Activated CD4-positive, alpha-beta T cell treated with anti-CD3 and anti-CD28 coated beads, Interleukin-2, amount 50 U/mL, for 4 hours (primary cell): ENCODE measurements around the gene SSUH2.
"Not testable (repeated sequence)": the region's sequence is repeated elsewhere in the genome, so short reads cannot be mapped to it uniquely, and the experiment has no call there.

Experiments
- DNase-seq, 2 experiments: peaks; one replicate each; pipeline ENCODE4 v3.0.0-alpha.2; 2020

Gene SSUH2

GRCh38 chr3:8608041-8608790 is 36.4 kb downstream of the SSUH2 start:
- DNase-seq, result no peak

DNA sequence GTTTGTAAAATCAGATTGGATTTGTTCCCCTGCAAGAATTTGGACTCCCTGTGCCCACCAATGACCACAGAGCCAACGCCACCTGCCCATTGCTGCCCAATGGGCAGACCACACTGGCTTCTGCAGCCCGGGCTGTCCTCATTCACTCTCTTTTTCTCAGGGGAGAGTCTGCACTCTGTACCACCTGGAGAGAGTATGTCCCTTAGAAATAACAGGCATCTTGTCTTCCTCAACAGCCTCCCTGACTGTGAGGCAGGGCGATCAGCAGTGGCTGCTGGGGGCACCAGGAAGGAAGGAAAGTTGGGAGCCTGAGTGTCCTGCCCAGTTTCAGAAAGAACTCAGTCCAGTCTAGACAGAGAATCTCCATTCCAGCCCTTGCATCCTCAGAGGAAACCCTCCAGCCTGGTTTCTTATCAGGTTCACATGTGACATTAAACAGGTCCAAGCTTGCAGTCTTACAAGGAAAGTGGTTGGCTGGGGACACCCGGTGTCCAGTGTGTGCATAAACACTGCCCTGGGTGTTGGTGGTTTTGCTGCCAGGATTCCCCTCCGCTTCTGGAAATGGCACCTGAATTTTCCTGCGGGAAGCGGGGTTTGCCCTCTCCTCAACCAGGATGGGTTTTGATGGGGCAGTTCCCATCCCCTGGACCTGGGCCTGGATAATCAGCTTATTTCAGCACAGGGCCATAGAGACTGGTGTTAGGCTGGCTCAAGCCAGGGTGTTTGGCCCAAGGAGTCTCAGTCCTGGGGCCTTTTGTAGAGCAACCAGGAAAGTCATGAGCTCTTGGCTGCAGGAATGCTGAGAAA is 37.2 kb downstream of the SSUH2 start:
- no peak for DNase-seq

DNA sequence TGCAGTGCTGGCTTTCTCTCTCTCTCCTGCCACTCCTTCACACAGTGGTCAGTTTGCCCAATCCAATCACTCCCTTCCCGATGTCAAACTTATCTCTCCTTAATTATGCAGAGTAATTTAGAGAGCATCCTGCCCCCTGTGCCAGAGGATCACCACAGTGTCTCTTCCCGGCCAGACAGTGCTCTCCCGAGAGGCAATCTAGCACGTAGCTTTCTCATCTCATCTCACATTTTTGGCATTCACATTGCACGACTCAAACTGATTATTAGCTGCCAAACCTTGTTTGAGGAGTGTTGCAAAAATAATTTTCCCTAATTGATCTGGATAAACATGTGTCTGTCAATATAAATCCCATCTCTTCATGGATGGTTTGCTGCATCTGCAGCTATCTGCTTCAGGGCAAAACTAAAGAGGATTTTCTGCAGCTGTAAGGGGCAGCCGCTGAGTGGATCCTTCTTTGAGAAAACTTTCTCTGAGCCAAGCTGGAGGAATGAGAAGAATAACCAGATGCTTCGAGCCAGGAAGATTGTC is 37.8 kb downstream of the SSUH2 start:
- no peak for DNase-seq

DNA sequence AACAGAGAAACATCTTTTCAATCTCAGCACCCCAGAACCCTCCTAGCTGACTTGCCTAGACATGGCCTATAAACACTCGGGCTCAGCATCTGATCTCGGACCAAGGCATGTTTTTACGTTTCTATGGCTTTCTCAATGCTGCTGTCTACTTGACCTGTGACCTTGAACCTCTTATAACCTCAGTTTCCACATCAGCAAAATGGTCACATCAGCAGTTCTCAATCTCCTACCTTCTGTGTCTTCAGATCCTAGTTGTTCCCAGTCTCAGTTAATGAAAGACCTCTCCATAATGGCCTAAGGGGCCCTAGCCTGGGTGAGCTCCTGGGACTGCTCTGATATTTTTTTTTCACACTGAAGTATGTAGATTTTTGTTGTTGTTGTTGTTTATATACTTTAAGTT is 39.6 kb downstream of the SSUH2 start:
- DNase-seq, result no peak

DNA sequence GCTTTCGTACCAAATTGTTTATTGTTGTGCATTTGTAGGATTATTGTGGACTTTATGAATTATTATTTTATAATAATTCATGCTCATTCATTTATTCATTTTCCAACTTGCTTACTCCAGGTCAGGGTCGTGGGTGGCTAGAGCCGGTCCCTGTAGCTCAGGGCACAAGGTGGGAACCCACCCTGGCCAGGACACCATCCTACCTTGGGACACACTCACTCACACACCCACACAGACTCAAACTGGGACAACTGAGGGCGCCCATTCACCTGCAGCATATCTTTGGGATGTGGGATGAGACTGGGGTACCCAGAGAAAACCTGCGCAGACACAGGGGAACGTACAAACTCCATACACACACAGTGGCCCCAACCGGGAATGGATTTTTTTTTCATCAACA is 40.6 kb downstream of the SSUH2 start:
- no peak for DNase-seq

DNA sequence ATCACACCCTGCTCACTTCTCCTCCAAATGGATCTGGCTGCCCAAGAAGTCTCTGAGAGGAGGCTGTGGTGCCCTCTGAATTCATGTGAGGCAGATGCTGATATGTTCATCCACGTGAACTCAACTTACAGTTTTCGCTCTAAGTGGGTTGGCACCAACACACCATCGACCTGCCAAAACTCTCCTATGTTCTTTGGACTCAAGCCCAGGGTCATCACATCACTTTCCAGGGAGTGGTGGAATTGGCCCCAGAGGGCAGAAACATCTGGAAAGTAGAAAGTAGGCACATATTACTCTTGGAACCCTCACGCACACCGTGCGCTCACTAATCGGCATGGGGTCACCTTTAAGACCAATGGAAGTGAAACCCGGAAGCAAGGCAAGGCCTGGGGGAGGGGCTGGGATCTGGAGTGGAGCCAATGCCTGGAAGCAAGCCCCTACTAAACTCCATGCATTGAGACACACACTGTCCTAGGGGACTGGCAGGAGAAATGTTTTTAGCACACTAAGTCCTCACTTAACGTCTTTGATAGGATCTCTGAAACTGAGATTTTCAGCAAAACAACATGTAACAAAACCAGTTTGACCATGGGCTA is 41.4 kb downstream of the SSUH2 start:
- no peak for DNase-seq

DNA sequence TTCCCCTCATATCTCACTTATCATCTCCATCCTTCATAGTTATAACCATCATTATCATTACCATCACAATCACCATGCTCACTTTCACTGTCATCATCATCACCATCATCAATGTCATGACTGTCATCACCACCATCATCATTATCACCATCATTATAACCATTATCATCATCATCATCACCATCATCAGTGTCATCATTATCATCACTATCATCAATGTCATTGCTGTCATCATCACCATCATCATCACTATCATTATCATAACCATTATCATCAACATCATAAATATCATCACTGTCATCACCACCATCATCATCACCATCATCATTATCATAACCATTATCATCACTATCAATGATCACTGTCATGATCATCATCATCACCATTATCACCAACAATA is 44.1 kb downstream of the SSUH2 start:
- no peak for DNase-seq

DNA sequence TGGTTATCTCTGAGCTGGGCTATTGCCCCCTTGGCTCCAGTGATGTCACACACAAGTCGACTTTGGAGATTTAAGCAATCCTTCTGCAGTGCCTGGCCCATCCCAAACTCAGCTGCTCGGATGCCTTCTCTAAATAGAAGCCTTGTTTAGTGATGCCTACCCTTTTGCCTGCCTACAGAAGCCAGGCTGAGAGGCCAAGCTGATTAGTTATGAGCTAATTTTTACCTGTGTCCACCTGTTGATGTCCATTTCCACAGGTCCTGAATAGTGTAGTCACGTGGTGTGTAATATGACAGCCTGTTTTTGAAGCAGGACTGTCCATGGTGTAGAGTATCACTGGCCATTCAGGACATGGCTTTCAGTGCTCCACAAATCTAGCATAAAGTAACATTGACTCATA is 45.5 kb downstream of the SSUH2 start:
- no peak for DNase-seq

GRCh38 chr3:8597219-8597853 is 47.3 kb downstream of the SSUH2 start:
- DNase-seq, result no peak

DNA sequence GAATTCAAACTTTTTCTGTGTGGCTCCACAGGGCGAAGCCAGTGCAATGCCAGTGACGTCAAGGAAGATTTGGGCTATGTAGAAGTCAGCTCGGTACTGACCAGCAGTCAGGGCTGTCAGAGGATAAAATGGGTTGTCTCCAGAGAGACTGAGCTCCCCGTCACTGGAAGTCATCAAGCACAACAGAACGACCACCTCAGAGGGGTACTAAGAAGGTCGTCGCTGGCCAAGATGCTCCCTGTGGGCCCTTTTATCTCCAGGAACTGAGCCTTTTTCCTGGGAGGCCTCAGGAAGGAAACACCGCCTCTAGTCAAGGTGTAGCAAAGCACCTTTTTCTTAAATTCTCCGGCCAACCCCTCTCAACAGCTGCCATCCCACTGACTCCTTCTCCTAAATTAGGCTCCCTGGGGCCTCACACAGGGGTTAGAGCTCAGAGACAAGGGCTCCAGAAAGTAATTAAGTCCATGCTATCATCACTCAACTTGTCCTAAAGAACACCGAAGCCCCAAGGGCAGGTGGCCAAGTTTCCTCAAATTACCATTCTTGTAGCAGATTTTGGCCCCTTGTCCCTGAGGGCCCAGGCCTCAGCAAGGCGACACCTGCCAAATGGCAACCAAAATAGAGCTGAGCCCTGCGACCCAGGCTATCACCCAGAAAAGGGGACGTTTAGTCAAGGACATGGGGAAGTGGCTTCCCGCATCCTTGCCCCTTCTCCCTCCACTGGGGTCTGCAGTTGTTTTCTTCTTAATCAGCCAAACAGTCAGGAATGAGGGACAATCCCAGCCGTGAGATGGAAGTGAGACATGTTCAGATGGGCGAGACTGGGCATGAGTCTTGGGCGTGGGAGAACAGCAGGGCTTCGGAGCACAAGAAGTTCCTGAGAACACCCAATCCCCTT is 48.0 kb downstream of the SSUH2 start:
- no peak for DNase-seq

- DNase-seq, result no peak
Observed at GRCh38 chr3:8595695-8596115, 48.9 kb downstream of the SSUH2 start.

DNA sequence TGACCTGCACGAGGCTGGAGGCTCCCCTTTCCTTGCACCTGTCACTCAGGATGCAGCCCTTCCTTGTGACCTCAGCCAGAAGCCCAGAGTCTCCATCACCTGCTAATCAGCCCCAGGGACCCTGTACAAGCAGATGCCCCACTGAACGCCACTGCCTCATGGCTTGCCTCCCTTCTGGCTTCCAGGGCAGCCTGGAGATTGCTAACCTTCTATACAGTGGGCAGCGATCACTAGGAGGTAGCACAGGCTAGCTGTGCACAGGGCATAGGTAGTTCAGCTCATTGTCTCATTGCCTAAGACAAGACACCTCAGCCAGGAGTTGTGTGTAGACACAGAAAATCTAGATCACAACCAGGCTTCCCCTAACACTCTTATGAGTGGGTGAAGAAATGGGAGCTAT is 49.3 kb downstream of the SSUH2 start:
- DNase-seq, result no peak

GRCh38 chr3:8593021-8593827 is 51.4 kb downstream of the SSUH2 start:
- DNase-seq, result no peak

DNA sequence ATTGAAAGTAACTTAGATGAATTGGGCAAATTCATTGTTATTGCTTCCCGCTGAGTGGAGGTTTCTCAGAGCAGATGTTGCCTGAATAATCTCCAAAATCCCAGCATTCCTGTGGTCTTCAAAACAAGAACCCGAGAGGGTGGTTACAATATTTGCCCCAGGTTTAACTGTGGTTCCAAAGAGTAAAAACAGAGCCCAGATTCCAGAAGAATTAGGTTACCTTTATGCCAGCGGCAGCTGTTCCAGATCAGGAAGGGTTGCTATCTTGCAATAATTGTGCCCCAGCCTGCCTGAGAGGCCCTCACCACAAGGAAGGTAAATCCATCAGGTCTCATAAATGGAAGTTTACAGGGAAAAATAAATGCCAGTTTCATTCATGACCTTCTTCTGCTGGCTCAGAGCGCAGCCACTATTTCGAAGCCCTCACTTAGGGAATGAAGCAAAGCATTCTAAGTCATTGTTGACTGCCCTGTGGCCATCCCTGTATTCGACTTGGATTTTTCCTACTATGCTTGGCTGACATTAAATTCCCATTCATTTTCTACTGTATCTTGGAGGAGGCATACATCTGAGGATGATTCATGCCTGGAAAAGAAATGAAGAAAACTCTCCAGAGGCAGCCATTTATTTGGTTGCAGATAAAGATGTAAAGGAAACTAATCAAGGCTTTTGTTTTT is 54.6 kb downstream of the SSUH2 start:
- DNase-seq, result no peak

DNA sequence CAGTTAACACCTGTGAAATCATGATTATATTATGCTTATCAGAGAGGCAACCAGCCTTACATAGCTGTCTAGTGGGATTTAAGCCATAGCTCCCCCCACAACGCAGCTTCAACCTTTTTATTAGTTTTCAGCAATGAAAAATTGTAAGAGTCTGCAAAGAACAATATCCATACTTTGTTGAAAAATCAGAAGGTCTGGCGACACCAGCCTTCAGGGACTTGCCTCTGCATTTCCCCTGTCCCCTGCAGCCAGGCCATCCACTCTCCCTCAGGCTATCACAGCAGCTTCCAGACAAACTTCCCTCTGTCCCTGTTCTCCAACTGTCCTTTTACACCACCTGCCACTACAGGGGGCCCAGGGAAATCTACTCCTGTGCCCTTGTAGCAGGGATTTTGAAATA is 59.9 kb downstream of the SSUH2 start:
- no peak for DNase-seq

DNA sequence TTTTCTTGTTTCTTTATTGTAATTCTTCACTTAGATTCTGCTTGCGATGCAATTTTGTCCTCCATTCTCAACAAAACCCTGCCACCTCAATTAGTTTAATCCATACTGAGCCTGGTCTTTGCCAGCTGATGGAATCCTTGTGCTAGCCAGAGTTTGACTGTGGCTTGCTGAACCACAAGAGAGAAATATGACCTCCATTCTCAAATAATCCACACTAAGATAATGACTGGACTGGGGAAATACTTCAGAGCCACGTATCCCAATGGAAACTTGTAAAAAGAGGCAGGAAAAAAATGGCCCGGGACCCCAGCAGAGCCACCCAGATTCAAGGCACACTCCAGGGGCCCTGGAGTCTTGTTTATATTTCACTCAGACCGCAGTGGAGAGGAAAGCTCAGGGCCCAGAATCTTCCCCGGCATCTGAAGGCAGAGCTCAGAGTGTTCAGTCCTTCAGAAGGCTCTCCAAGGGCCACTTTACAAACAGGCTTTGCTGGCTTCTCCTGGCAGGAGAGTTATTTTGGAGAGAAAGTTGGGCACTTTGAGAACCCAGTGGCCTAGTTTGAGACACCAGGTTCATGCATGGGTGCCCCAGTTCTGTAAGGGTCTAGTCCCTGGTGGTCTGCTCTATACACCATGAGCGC is 62.7 kb downstream of the SSUH2 start:
- no peak for DNase-seq

- no peak for DNase-seq
Observed at GRCh38 chr3:8581373-8581772, 63.2 kb downstream of the SSUH2 start.

DNA sequence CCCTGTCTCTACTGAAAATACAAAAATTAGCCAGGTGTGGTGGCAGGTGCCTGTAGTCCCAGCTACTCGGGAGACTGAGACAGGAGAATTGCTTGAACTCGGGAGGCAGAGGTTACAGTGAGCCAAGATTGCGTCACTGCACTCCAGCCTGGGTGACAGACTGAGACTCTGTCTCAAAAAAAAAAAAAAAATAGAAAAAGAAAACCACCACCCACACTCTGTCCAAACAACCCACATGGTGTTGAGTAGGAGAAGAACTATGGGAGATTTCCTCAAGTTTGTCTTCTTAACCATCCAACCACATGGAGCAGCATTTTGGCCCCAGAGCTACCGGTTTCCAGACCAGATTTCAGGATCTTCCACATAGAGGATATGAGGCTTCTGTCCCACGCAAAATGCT is 64.2 kb downstream of the SSUH2 start:
- DNase-seq, result not testable (repeated sequence)

- DNase-seq, result no peak
Observed at GRCh38 chr3:8579943-8580342, 64.7 kb downstream of the SSUH2 start.

- DNase-seq, result no peak
Observed at GRCh38 chr3:8579096-8579495, 65.5 kb downstream of the SSUH2 start.
